GM23338 (cell line): ENCODE data around the gene TNKS2. TPM values are rescaled to one million over a fixed set of nuclear protein-coding genes. Genes with fewer than 3 reads are reported as not detected.

ENCODE experiments used
- ATAC-seq: fragments of 200-7000 bp; cut with Tn5 transposase; 3 replicates; pipeline ENCODE4 v1.9.1; 2020
- DNase-seq: peaks from one replicate; pipeline ENCODE4 v3.0.0-alpha.2; 2015; ENCODE audit warnings: low spot score
- H2AFZ ChIP-seq: fragments of 200-600 bp; sonication (generic); 2 replicates; pipeline ENCODE4 v1.8.0; 2016; ENCODE audit warnings: antibody characterized with exemption, mild to moderate bottlenecking, moderate library complexity
- H3F3A ChIP-seq: fragments of 200-600 bp; sonication (generic); replicated peaks from 2 replicates; pipeline ENCODE4 v1.8.0; 2017; ENCODE audit warnings: antibody characterized with exemption, mixed run types, low read depth
- H3K27ac ChIP-seq: fragments of 200-600 bp; sonication (generic); 2 replicates; pipeline ENCODE4 v1.6.1; 2016; ENCODE audit warnings: low read depth
- H3K27me3 ChIP-seq: fragments of 200-600 bp; sonication (generic); 2 replicates; pipeline ENCODE4 v1.8.0; 2016; ENCODE audit warnings: mild to moderate bottlenecking, mixed run types, moderate library complexity; ENCODE audit not compliant: insufficient read depth
- H3K36me3 ChIP-seq: fragments of 200-600 bp; sonication (generic); 2 replicates; pipeline ENCODE4 v1.8.0; 2016; ENCODE audit warnings: mild to moderate bottlenecking; ENCODE audit not compliant: insufficient read depth
- H3K4me1 ChIP-seq: fragments of 200-600 bp; sonication (generic); 2 replicates; pipeline ENCODE4 v1.8.0; 2016; ENCODE audit warnings: mild to moderate bottlenecking, moderate library complexity; ENCODE audit not compliant: insufficient read depth
- H3K4me2 ChIP-seq: fragments of 200-600 bp; sonication (generic); 2 replicates; pipeline ENCODE4 v1.7.1; 2017; ENCODE audit warnings: mixed run types
- H3K4me3 ChIP-seq: fragments of 200-600 bp; sonication (generic); 2 replicates; pipeline ENCODE4 v1.6.1; 2016; ENCODE audit warnings: mixed run types
- H3K79me2 ChIP-seq: fragments of 200-600 bp; sonication (generic); replicated peaks from 2 replicates; pipeline ENCODE4 v1.8.0; 2017; ENCODE audit warnings: mild to moderate bottlenecking; ENCODE audit not compliant: insufficient read depth
- H3K9me2 ChIP-seq: fragments of 200-600 bp; sonication (generic); 2 replicates; pipeline ENCODE4 v1.8.0; 2017; ENCODE audit not compliant: insufficient read depth
- H4K20me1 ChIP-seq: fragments of 200-600 bp; sonication (generic); replicated peaks from 2 replicates; pipeline ENCODE4 v1.8.0; 2017; ENCODE audit warnings: mild to moderate bottlenecking; ENCODE audit not compliant: insufficient read depth
- H3K27ac Mint-ChIP-seq: 2 replicates; pipeline ENCODE4 v1.8.0; 2020; ENCODE audit warnings: inconsistent platforms, mild to moderate bottlenecking, moderate library complexity, mixed read lengths
- H3K27me3 Mint-ChIP-seq: 3 replicates; pipeline ENCODE4 v1.8.0; 2022; ENCODE audit warnings: low read depth, mild to moderate bottlenecking, moderate library complexity, mixed read lengths, inconsistent platforms; ENCODE audit not compliant: insufficient read depth, poor library complexity
- H3K36me3 Mint-ChIP-seq: 3 replicates; pipeline ENCODE4 v1.8.0; 2021; ENCODE audit warnings: low read depth, mild to moderate bottlenecking, inconsistent platforms, moderate library complexity, mixed read lengths
- H3K4me1 Mint-ChIP-seq: 3 replicates; pipeline ENCODE4 v1.8.0; 2020; ENCODE audit warnings: mild to moderate bottlenecking, inconsistent platforms, mixed read lengths
- H3K4me3 Mint-ChIP-seq: 3 replicates; pipeline ENCODE4 v1.8.0; 2021; ENCODE audit warnings: moderate library complexity, mild to moderate bottlenecking, inconsistent platforms, mixed read lengths
- H3K9me3 Mint-ChIP-seq: 3 replicates; pipeline ENCODE4 v1.8.0; 2020; ENCODE audit warnings: moderate library complexity, mild to moderate bottlenecking, inconsistent platforms, mixed read lengths
- ETS1 ChIP-seq: IDR thresholded peaks from 2 replicates; pipeline ENCODE4 v1.6.1; 2016; ENCODE audit warnings: antibody characterized with exemption
- EZH2 ChIP-seq: fragments of 200-600 bp; sonication (generic); IDR thresholded peaks from one replicate; pipeline ENCODE4 v1.8.0; 2017; ENCODE audit warnings: antibody characterized with exemption, mild to moderate bottlenecking, low read depth; ENCODE audit not compliant: unreplicated experiment
- JUNB ChIP-seq: IDR thresholded peaks from one replicate; pipeline ENCODE4 v1.6.1; 2016; ENCODE audit warnings: antibody characterized with exemption; ENCODE audit not compliant: unreplicated experiment
- ZNF462 ChIP-seq: fragments of 250-450 bp; sonication (Bioruptor Pico); IDR thresholded peaks from 2 replicates; pipeline ENCODE4 v1.5.0; 2020; ENCODE audit warnings: mild to moderate bottlenecking, moderate library complexity
- polyA plus RNA-seq: library from polyadenylated mRNA; unstranded; fragments of >200 nt; fragmentation: Nextera tagmentation; extraction: Ambion mirVana; gene quantifications from 2 replicates; pipeline ENCODE4 v1.2.1, GENCODE V29; 2016
- total RNA-seq: library from RNA; depleted of rRNA; stranded (reverse); fragments of >200 nt; shearing (Covaris generic); gene quantifications from 2 replicates; pipeline ENCODE4 v1.2.3, GENCODE V29; 2014

The TNKS2 gene
- total and polyA plus RNA-seq, 2 experiments from 2014 or later, result 23.5 to 85.5 TPM

DNA sequence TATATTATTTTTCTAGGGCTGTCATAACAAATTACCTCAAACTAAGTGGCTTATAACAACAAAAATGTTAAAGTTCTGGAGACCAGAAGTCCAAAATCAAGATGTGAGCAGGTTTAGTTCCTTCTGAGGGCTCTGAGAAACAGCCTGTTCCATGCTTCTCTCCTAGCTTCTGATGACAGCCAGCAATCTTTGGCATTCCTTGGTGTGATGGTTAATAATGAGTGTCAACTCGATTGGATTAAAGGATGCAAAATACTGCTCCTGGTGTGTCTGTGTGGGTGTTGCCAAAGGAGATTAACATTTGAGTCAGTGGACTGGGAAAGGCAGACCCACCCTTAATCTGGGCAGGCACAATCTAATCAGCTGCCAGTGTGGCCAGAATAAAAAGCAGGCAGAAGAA lies 26.3 kb upstream of the TNKS2 start (continued):
- TF ChIP-seq ETS1, result no peak
- TF ChIP-seq ZNF462, result no peak

GRCh38 chr10:91772461-91772860 lies 25.8 kb upstream of the TNKS2 start:
- peaks cover 1% of the 10 kb centered on the region for H3K27me3 Mint-ChIP-seq
- no peaks in the 10 kb centered on the region for H3K79me2 ChIP-seq

More at GRCh38 chr10:91772461-91772860, 25.8 kb upstream of the TNKS2 start:
- Mint-ChIP-seq H3K4me1 (no peaks in the 10 kb centered on the region), H3K36me3 (no peaks in the 10 kb centered on the region), H3K27ac (no peak overlapping the region), H3K9me3 (no peaks in the 10 kb centered on the region), H3K4me3 (no peak overlapping the region)
- Histone ChIP-seq H3K4me3 (no peak overlapping the region), H4K20me1 (no peaks in the 10 kb centered on the region), H3K27ac (no peak overlapping the region), H3K9me2 (peaks cover 7% of the 10 kb centered on the region; the same call in 1 of the 2 replicates), H3K4me2 (no peak overlapping the region), H3K4me1 (no peaks in the 10 kb centered on the region), H3F3A (no peaks in the 10 kb centered on the region), H3K27me3 (no peaks in the 10 kb centered on the region), H3K36me3 (no peaks in the 10 kb centered on the region), H2AFZ (no peak overlapping the region)
- DNase-seq (no peak), ATAC-seq (no peak)
- no peak for TF ChIP-seq EZH2
- no peak for TF ChIP-seq ETS1
- TF ChIP-seq JUNB, result no peak
